ENCODE results near the gene RTEL1. TPM values are rescaled to one million over a fixed set of nuclear protein-coding genes. Genes with fewer than 3 reads are reported as not detected.

Gene RTEL1
- total RNA-seq, 2 experiments from 2014 or later = 25.5 to 27.6 TPM

DNA sequence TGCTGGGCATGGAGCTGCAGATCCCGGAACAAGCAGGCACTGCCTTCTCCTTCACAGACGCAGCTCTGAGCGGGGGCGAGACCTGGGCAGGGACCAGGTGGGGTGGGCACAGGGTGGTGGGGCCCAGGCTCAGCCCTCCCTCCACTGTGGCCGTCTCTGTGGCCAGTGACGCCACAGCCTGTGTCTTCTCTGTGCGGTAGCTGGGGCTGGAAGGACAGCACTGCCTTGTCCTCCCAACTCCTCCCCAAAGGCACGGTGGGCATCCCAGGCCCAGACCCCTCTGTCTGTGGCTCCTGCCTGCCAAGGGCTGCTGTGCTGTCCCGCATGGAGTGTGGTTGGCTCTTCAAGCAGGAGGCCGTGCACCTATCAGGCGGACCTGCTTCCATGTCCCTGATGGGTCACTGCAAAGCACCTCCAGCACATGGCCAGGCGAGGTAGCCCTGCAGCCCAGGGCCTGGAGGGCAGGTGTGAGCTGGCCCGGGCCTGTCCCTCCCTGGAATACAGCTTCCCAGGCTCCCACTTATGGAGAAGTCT lies 23.6 kb downstream of the RTEL1 start:
- Mint-ChIP-seq H3K27me3 (no peaks in the 10 kb centered on the region), H3K4me1 (ENCODE audit: low read depth) (no peaks in the 10 kb centered on the region), H3K9me3 (no peaks in the 10 kb centered on the region), H3K4me3 (no peak overlapping the region), H3K36me3 (ENCODE audit: low read depth) (no peaks in the 10 kb centered on the region), H3K27ac (no peak overlapping the region)
- DNase-seq (no peak), ATAC-seq (ENCODE audit: poor library complexity) (no peak)
- POLR2A ChIA-PET = no interaction called here
- peaks cover 8% of the 10 kb centered on the region for H3K4me1 ChIP-seq (ENCODE audit: insufficient read depth, low read length)
- no peak overlapping the region for H3K4me3 ChIP-seq (ENCODE audit: low read length)
- peaks cover 0 to 4% of the 10 kb centered on the region in 2 experiments for H3K9me3 ChIP-seq (ENCODE audit: control insufficient read depth in 1 of 2, insufficient read depth in 1 of 2, low read length in 2 of 2)
- TF ChIP-seq, protein P1, sequence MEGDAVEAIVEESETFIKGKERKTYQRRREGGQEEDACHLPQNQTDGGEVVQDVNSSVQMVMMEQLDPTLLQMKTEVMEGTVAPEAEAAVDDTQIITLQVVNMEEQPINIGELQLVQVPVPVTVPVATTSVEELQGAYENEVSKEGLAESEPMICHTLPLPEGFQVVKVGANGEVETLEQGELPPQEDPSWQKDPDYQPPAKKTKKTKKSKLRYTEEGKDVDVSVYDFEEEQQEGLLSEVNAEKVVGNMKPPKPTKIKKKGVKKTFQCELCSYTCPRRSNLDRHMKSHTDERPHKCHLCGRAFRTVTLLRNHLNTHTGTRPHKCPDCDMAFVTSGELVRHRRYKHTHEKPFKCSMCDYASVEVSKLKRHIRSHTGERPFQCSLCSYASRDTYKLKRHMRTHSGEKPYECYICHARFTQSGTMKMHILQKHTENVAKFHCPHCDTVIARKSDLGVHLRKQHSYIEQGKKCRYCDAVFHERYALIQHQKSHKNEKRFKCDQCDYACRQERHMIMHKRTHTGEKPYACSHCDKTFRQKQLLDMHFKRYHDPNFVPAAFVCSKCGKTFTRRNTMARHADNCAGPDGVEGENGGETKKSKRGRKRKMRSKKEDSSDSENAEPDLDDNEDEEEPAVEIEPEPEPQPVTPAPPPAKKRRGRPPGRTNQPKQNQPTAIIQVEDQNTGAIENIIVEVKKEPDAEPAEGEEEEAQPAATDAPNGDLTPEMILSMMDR (IDR thresholded peaks at IDR 0.05) = no peak
- H3K36me3 ChIP-seq (ENCODE audit: insufficient read depth, low read length) = peaks cover 5% of the 10 kb centered on the region
- CTCF ChIA-PET = no interaction called here
- intact Hi-C loops (cut with DNase I, micrococcal nuclease) = no loop called here
- no peaks in the 10 kb centered on the region for H3K27me3 ChIP-seq (ENCODE audit: control insufficient read depth in 1 of 2, insufficient read depth in 2 of 2, low read length in 2 of 2)
- no peak overlapping the region for H3K27ac ChIP-seq (ENCODE audit: low read depth in 1 of 2, low read length in 2 of 2)

DNA sequence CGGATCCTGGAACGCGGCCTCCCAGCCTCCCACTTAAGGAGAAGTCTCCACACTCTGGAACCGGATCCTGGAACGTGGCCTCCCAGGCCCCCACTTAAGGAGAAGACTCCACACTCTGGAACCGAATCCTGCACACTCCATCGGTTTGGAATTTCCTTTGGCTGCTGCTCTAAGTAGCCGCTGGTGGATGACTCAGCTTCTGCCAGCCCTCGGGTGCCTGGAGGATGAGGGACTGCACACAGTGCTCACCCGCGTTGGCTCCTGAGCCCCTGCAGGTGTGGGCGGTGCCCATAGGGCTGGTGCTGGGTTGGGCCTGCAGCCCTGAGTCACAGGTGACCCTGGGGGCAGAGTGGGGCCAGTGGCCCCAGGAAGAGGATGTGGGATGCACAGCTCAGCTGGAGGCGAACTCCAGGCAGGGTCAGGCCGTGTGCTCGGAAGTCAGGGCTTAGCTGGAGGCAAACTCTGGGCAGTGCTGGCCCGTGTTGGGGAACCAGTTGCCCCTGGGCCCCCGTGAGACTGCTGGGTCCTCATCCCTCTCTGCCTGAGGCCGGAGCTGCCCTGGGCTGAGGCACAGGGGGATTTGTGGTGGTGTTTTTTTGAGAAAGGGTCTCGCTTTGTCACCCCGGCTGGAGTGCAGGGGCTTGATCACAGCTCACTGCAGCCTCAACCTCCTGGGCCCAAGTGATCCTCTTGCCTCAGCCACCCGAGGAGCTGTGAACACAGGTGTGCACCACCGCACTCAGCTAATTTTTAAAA lies 24.4 kb downstream of the RTEL1 start:
- TF ChIP-seq, protein P1 (IDR thresholded peaks at IDR 0.05) = no peak
- Histone ChIP-seq H3K27ac (ENCODE audit: low read depth in 1 of 2, low read length in 2 of 2) (no peak overlapping the region), H3K4me3 (ENCODE audit: low read length) (no peak overlapping the region), H3K9me3 (ENCODE audit: control insufficient read depth in 1 of 2, insufficient read depth in 1 of 2, low read length in 2 of 2) (peaks cover 0 to 4% of the 10 kb centered on the region in 2 experiments), H3K36me3 (ENCODE audit: insufficient read depth, low read length) (peaks cover 5% of the 10 kb centered on the region), H3K27me3 (ENCODE audit: control insufficient read depth in 1 of 2, insufficient read depth in 2 of 2, low read length in 2 of 2) (no peaks in the 10 kb centered on the region), H3K4me1 (ENCODE audit: insufficient read depth, low read length) (peaks cover 17% of the 10 kb centered on the region)
- no peaks in the 10 kb centered on the region for H3K36me3 Mint-ChIP-seq (ENCODE audit: low read depth)
- CTCF ChIA-PET = no interaction called here
- no peaks in the 10 kb centered on the region for H3K4me1 Mint-ChIP-seq (ENCODE audit: low read depth)
- H3K27ac Mint-ChIP-seq = no peak overlapping the region
- H3K9me3 Mint-ChIP-seq = no peaks in the 10 kb centered on the region
- H3K27me3 Mint-ChIP-seq = no peaks in the 10 kb centered on the region
- DNase-seq (no peak), ATAC-seq (ENCODE audit: poor library complexity) (no peak)
- intact Hi-C loops (cut with DNase I, micrococcal nuclease) = no loop called here
- H3K4me3 Mint-ChIP-seq = no peak overlapping the region
- POLR2A ChIA-PET = interaction anchor here (1.4 kb wide), 1 partner anchor 24 kb away, joined by 3 read pairs; the partner anchor contains the start of gene RTEL1

DNA sequence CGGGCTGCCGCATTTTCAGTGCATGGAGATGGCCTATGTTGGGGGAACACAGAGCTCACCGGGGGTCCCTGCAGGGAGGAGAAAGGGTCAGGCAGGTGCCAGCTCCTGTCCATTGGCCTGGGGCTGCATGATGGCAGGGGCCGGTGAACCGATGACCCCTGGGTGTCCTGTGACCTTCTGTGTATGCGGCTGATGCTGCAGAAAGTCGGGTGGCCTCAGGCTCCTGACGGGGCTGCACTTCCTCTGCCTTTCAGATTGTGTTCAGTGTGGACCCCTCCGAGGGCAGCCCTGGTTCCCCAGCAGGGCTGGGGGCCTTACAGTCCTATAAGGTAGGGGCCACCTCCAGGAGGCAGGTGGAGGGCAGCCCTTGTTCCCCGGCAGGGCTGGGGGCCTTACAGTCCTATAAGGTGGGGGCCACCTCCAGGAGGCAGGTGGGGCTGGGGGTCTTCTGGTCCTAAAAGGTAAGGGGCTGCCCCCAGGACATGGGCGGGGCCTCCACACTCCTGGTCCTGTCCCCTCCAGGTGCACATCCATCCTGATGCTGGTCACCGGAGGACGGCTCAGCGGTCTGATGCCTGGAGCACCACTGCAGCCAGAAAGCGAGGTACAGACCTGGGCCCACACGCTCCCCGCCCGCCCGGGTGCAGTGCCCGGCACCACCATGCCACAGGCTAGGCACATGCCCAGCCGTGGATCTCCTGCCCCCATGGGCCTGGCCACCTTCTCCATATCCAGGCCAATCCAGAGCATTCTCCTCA lies 27.3 kb downstream of the RTEL1 start:
- no peak for DNase-seq
- H3K4me1 ChIP-seq (ENCODE audit: insufficient read depth, low read length) = peaks cover 24% of the 10 kb centered on the region
- H3K36me3 ChIP-seq (ENCODE audit: insufficient read depth, low read length) = no peaks in the 10 kb centered on the region
- Mint-ChIP-seq H3K9me3 (no peaks in the 10 kb centered on the region), H3K27me3 (no peaks in the 10 kb centered on the region), H3K4me1 (ENCODE audit: low read depth) (no peaks in the 10 kb centered on the region), H3K27ac (no peak overlapping the region), H3K4me3 (no peak overlapping the region), H3K36me3 (ENCODE audit: low read depth) (no peaks in the 10 kb centered on the region)
- no peak for ATAC-seq (ENCODE audit: poor library complexity)
- no peak overlapping the region for H3K27ac ChIP-seq (ENCODE audit: low read depth in 1 of 2, low read length in 2 of 2)
- intact Hi-C loops (cut with DNase I, micrococcal nuclease) = no loop called here
- H3K4me3 ChIP-seq (ENCODE audit: low read length) = no peak overlapping the region
- peaks cover 0 to 4% of the 10 kb centered on the region in 2 experiments for H3K9me3 ChIP-seq (ENCODE audit: control insufficient read depth in 1 of 2, insufficient read depth in 1 of 2, low read length in 2 of 2)
- H3K27me3 ChIP-seq (ENCODE audit: control insufficient read depth in 1 of 2, insufficient read depth in 2 of 2, low read length in 2 of 2) = no peaks in the 10 kb centered on the region
- TF ChIP-seq, protein P1 (IDR thresholded peaks at IDR 0.05) = no peak
- CTCF ChIA-PET = no interaction called here
- POLR2A ChIA-PET = no interaction called here

Measured in CD4-positive, alpha-beta T cell (primary cell).